Fibroblast of lung (primary cell): Measurements from ENCODE around the gene PDLIM5. TPM values are rescaled to one million over a fixed set of nuclear protein-coding genes. Genes with fewer than 3 reads are reported as not detected.
A peak's percentile ranks its signal among the peaks of the same experiment; 100 is the strongest.

Experiments used
- DNase-seq, 2 donors: peaks; one replicate each; pipeline versions ENCODE4 v3.0.0 to v3.0.0-alpha.2; 2010; ENCODE audit warnings: low read depth in 2 of 2
- H2AFZ ChIP-seq: 2 replicates; pipeline ENCODE4 v1.5.1; 2012; ENCODE audit warnings: low read length, control low read depth, inconsistent platforms
- H3K27ac ChIP-seq: 2 replicates; pipeline ENCODE4 v1.5.1; 2011; ENCODE audit warnings: low read length, control low read depth; ENCODE audit not compliant: insufficient read depth
- H3K27me3 ChIP-seq: 2 replicates; pipeline ENCODE4 v1.5.1; 2011; ENCODE audit warnings: mild to moderate bottlenecking, low read length; ENCODE audit not compliant: control insufficient read depth, insufficient read depth
- H3K36me3 ChIP-seq: 2 replicates; pipeline ENCODE4 v1.5.1; 2011; ENCODE audit warnings: low read length; ENCODE audit not compliant: control insufficient read depth, insufficient read depth
- H3K4me1 ChIP-seq: 2 replicates; pipeline ENCODE4 v1.5.1; 2011; ENCODE audit warnings: low read length; ENCODE audit not compliant: control insufficient read depth, insufficient read depth; ENCODE audit errors: extremely low read depth
- H3K4me2 ChIP-seq: 2 replicates; pipeline ENCODE4 v1.5.1; 2011; ENCODE audit warnings: low read length, control low read depth; ENCODE audit not compliant: insufficient read depth; ENCODE audit errors: extremely low read depth
- H3K4me3 ChIP-seq, 4 experiments: fragments of 200-600 bp in 1 of 4; sonication (generic) in 1 of 4; replicated peaks in 1 of 4; 2 replicates each; pipeline ENCODE4 v1.5.1; 2011 to 2016; ENCODE audit warnings: low read length in 4 of 4, low read depth in 3 of 4, mild to moderate bottlenecking in 3 of 4, control low read depth in 2 of 4, inconsistent platforms in 1 of 4, mixed read lengths in 1 of 4; ENCODE audit not compliant: insufficient read depth in 1 of 4; ENCODE audit errors: control extremely low read depth in 1 of 4
- H3K79me2 ChIP-seq: 2 replicates; pipeline ENCODE4 v1.5.1; 2012; ENCODE audit warnings: mild to moderate bottlenecking, low read length, inconsistent platforms; ENCODE audit not compliant: control insufficient read depth, insufficient read depth
- H3K9ac ChIP-seq: 2 replicates; pipeline ENCODE4 v1.5.1; 2011; ENCODE audit warnings: mild to moderate bottlenecking, low read length, control low read depth; ENCODE audit not compliant: insufficient read depth
- H3K9me3 ChIP-seq: 2 replicates; pipeline ENCODE4 v1.5.1; 2012; ENCODE audit warnings: low read depth, low read length; ENCODE audit not compliant: control insufficient read depth, insufficient read depth
- H4K20me1 ChIP-seq: 2 replicates; pipeline ENCODE4 v1.5.1; 2011; ENCODE audit warnings: low read length; ENCODE audit not compliant: control insufficient read depth, insufficient read depth; ENCODE audit errors: extremely low read depth
- EZH2 ChIP-seq: IDR thresholded peaks from 2 replicates; pipeline ENCODE4 v1.5.1; 2012; ENCODE audit warnings: low read length, control low read depth, mild to moderate bottlenecking; ENCODE audit errors: missing control alignments
- polyA plus RNA-seq, 2 donors: library from polyadenylated mRNA; depleted of rRNA in 1 of 2; stranded (reverse) in 1 of 2; unstranded in 1 of 2; fragments of >200 nt; gene quantifications; 2 replicates each; pipeline ENCODE4 v1.2.1, GENCODE V29; 2011 to 2012; ENCODE audit warnings: missing spikeins in 1 of 2
- total RNA-seq: library from RNA; depleted of rRNA; stranded (reverse); fragments of >200 nt; gene quantifications from 2 replicates; pipeline ENCODE4 v1.2.1, GENCODE V29; 2014
- TF ChIP-seq, protein P1 (sequence below), 2 donors: IDR thresholded peaks in 1 of 2; conservative IDR thresholded peaks in 1 of 2; 1 replicate in 1 of 2; 2 replicates in 1 of 2; pipeline ENCODE4 v1.5.1; 2011 to 2012; ENCODE audit warnings: low read length in 2 of 2, control low read depth in 1 of 2, inconsistent platforms in 1 of 2, low read depth in 1 of 2, mild to moderate bottlenecking in 1 of 2

The PDLIM5 gene
- total and polyA plus RNA-seq, 2 donors (not counting 1 experiment from before 2014, with no cell fraction given): 28.4 to 113 TPM

DNA sequence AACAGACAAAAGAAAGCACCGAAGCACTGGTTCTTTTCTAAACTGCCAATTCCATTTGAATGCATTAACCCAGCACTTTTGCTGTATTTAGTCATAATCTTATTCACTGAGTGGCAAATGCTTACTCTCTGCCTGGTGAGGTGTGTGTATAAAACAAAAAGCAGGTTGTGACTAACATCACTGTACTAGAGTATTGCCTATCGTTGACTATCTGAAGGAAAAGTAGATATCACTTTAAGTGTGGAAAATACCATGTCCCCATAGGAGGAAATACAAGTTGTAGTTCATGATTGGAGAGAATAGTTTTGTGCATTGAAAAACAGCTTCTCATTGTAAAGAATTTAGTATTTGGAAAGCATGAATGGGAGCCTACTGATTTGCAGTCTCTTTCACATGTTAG, 2.7 kb downstream of the PDLIM5 start:
- Histone ChIP-seq H3K79me2 (peaks cover 64% of the 10 kb centered on the region), H4K20me1 (peaks cover 2% of the 10 kb centered on the region), H3K27ac (peak overlapping the region; percentile 38), H3K4me1 (peaks cover 3% of the 10 kb centered on the region), H3K9ac (no peak overlapping the region), H3K4me3 (peak overlapping the region; percentile 13 to 24 (median 18)), H3K36me3 (peaks cover 3% of the 10 kb centered on the region), H2AFZ (no peak overlapping the region), H3K9me3 (no peaks in the 10 kb centered on the region), H3K27me3 (no peaks in the 10 kb centered on the region), H3K4me2 (peak overlapping the region; percentile 72)
- TF ChIP-seq EZH2: no peak
- TF ChIP-seq, protein P1, sequence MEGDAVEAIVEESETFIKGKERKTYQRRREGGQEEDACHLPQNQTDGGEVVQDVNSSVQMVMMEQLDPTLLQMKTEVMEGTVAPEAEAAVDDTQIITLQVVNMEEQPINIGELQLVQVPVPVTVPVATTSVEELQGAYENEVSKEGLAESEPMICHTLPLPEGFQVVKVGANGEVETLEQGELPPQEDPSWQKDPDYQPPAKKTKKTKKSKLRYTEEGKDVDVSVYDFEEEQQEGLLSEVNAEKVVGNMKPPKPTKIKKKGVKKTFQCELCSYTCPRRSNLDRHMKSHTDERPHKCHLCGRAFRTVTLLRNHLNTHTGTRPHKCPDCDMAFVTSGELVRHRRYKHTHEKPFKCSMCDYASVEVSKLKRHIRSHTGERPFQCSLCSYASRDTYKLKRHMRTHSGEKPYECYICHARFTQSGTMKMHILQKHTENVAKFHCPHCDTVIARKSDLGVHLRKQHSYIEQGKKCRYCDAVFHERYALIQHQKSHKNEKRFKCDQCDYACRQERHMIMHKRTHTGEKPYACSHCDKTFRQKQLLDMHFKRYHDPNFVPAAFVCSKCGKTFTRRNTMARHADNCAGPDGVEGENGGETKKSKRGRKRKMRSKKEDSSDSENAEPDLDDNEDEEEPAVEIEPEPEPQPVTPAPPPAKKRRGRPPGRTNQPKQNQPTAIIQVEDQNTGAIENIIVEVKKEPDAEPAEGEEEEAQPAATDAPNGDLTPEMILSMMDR (conservative IDR thresholded peaks at IDR 0.05 in 1 of 2, IDR thresholded peaks at IDR 0.05 in 1 of 2; ENCODE audit: low read depth in 1 of 2, low read length in 2 of 2): no peak
- DNase-seq: peak in 1 of 2 donors; percentile 55

DNA sequence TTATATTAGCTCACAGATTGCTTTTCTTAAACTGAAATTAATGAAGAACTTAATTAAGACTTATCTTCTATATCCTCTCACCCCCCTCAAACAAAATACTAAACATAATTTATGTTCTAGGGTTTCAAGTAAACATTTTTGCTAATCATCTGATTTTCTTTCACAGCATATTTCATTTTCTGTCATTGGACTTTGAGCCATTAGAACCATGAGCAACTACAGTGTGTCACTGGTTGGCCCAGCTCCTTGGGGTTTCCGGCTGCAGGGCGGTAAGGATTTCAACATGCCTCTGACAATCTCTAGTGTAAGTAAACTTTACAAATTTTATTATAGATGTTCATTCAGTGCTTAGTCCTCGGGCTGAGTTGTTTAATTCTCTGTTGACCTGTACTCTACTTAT, 3.3 kb downstream of the PDLIM5 start:
- peaks cover 3% of the 10 kb centered on the region for H3K4me1 ChIP-seq
- H3K27ac ChIP-seq: peak overlapping the region; percentile 45
- peaks cover 2% of the 10 kb centered on the region for H4K20me1 ChIP-seq
- H3K79me2 ChIP-seq: peaks cover 70% of the 10 kb centered on the region
- no peak overlapping the region for H3K9ac ChIP-seq
- H3K4me2 ChIP-seq: no peak overlapping the region
- H3K9me3 ChIP-seq: no peaks in the 10 kb centered on the region
- no peaks in the 10 kb centered on the region for H3K27me3 ChIP-seq
- peaks cover 3% of the 10 kb centered on the region for H3K36me3 ChIP-seq
- peak; percentile 86 to 87 for DNase-seq
- TF ChIP-seq, protein P1 (conservative IDR thresholded peaks at IDR 0.05 in 1 of 2, IDR thresholded peaks at IDR 0.05 in 1 of 2; ENCODE audit: low read depth in 1 of 2, low read length in 2 of 2): no peak
- no peak for TF ChIP-seq EZH2
- H3K4me3 ChIP-seq: peak overlapping the region in 1 of 4 experiments; percentile 11
- H2AFZ ChIP-seq: no peak overlapping the region

DNA sequence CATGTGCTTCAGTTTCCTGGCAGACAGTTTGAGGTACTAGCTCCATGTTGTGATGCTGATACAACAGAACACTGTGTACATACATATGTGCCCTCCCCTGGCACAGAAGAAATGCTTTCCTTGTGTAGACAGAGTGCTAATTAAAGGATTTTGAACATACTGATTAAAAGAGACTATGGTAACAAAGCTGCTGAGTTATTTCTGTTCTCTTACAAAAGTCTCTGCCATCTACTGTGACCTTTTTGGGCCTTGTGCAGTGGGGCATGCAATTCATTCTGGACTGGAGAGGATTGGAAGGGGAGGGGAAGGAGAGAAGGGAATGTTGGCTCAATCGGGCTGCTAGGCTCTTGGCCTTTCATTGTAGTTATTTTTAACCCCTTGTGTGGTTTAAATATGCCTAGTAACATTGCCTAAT, 6.0 kb downstream of the PDLIM5 start:
- H3K9ac ChIP-seq: no peak overlapping the region
- TF ChIP-seq, protein P1 (conservative IDR thresholded peaks at IDR 0.05 in 1 of 2, IDR thresholded peaks at IDR 0.05 in 1 of 2; ENCODE audit: low read depth in 1 of 2, low read length in 2 of 2): no peak
- no peak for TF ChIP-seq EZH2
- H3K27ac ChIP-seq: no peak overlapping the region
- peaks cover 3% of the 10 kb centered on the region for H3K4me1 ChIP-seq
- peak overlapping the region in 1 of 4 experiments; percentile 11 for H3K4me3 ChIP-seq
- no peaks in the 10 kb centered on the region for H3K27me3 ChIP-seq
- H3K4me2 ChIP-seq: peak overlapping the region; percentile 28
- peaks cover 3% of the 10 kb centered on the region for H3K36me3 ChIP-seq
- no peak overlapping the region for H2AFZ ChIP-seq
- DNase-seq: peak; percentile 57 to 66
- peaks cover 2% of the 10 kb centered on the region for H4K20me1 ChIP-seq
- no peaks in the 10 kb centered on the region for H3K9me3 ChIP-seq
- peaks cover 78% of the 10 kb centered on the region for H3K79me2 ChIP-seq
